Panc1 (cell line): ENCODE results near the gene DAO.

Source experiments
- POLR2AphosphoS5 ChIP-seq: IDR thresholded peaks from 2 replicates; pipeline ENCODE4 v1.6.1; 2012; ENCODE audit warnings: mild to moderate bottlenecking, low read depth, low read length, moderate library complexity
- SIN3A ChIP-seq: IDR thresholded peaks from 2 replicates; pipeline ENCODE4 v1.6.1; 2012; ENCODE audit warnings: low read depth, mild to moderate bottlenecking, low read length, moderate library complexity, borderline replicate concordance; ENCODE audit not compliant: insufficient read depth
- TF ChIP-seq, protein P1 (sequence below): fragments of 450-650 bp; IDR thresholded peaks from 2 replicates; pipeline ENCODE4 v1.5.1; 2017; ENCODE audit warnings: mild to moderate bottlenecking
- TF ChIP-seq, protein P2 (sequence below), 2 experiments: IDR thresholded peaks; 2 replicates each; pipeline ENCODE4 v1.6.1; 2011 to 2012; ENCODE audit warnings: low read depth in 2 of 2, control low read depth in 1 of 2, low read length in 1 of 2, mild to moderate bottlenecking in 1 of 2, moderate library complexity in 1 of 2; ENCODE audit not compliant: insufficient read depth in 1 of 2

DNA sequence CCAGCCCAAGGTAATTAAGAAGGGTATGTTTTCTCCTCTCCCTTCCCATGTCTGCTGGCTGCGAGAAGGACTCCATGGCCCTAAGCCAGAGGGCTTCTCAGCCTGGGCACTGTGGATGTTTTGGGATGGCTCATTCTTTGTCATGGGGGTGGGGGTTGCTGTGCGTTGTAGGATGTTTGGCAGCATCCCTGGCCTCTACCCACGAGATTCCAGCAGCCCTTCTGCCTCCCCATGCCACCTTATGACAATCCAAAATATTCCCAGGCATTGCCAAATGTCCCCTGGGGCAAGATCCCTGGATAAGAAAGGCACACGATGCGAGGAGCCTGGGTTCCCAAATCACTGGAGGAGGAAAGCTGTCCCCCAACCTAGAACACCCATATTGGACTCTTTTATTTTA lies 36.4 kb downstream of the DAO start:
- no peak for TF ChIP-seq POLR2AphosphoS5
- TF ChIP-seq, protein P1, sequence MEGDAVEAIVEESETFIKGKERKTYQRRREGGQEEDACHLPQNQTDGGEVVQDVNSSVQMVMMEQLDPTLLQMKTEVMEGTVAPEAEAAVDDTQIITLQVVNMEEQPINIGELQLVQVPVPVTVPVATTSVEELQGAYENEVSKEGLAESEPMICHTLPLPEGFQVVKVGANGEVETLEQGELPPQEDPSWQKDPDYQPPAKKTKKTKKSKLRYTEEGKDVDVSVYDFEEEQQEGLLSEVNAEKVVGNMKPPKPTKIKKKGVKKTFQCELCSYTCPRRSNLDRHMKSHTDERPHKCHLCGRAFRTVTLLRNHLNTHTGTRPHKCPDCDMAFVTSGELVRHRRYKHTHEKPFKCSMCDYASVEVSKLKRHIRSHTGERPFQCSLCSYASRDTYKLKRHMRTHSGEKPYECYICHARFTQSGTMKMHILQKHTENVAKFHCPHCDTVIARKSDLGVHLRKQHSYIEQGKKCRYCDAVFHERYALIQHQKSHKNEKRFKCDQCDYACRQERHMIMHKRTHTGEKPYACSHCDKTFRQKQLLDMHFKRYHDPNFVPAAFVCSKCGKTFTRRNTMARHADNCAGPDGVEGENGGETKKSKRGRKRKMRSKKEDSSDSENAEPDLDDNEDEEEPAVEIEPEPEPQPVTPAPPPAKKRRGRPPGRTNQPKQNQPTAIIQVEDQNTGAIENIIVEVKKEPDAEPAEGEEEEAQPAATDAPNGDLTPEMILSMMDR = no peak
- no peak for TF ChIP-seq SIN3A
- TF ChIP-seq, protein P2, sequence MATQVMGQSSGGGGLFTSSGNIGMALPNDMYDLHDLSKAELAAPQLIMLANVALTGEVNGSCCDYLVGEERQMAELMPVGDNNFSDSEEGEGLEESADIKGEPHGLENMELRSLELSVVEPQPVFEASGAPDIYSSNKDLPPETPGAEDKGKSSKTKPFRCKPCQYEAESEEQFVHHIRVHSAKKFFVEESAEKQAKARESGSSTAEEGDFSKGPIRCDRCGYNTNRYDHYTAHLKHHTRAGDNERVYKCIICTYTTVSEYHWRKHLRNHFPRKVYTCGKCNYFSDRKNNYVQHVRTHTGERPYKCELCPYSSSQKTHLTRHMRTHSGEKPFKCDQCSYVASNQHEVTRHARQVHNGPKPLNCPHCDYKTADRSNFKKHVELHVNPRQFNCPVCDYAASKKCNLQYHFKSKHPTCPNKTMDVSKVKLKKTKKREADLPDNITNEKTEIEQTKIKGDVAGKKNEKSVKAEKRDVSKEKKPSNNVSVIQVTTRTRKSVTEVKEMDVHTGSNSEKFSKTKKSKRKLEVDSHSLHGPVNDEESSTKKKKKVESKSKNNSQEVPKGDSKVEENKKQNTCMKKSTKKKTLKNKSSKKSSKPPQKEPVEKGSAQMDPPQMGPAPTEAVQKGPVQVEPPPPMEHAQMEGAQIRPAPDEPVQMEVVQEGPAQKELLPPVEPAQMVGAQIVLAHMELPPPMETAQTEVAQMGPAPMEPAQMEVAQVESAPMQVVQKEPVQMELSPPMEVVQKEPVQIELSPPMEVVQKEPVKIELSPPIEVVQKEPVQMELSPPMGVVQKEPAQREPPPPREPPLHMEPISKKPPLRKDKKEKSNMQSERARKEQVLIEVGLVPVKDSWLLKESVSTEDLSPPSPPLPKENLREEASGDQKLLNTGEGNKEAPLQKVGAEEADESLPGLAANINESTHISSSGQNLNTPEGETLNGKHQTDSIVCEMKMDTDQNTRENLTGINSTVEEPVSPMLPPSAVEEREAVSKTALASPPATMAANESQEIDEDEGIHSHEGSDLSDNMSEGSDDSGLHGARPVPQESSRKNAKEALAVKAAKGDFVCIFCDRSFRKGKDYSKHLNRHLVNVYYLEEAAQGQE (IDR thresholded peaks at IDR 0.05; ENCODE audit: insufficient read depth in 1 of 2, low read depth in 2 of 2, low read length in 1 of 2) = no peak
